Activated CD4-positive, alpha-beta T cell treated with anti-CD3 and anti-CD28 coated beads for 36 hours (primary cell): Measurements from ENCODE around the gene TPSB2. TPM values are rescaled to one million over a fixed set of nuclear protein-coding genes. Genes with fewer than 3 reads are reported as not detected.
"Not testable (repeated sequence)": the region's sequence is repeated elsewhere in the genome, so short reads cannot be mapped to it uniquely, and the experiment has no call there.

Experiments used
- ATAC-seq: fragments of 200-7000 bp; cut with Tn5 transposase; one replicate; pipeline ENCODE4 v1.10.0; 2021; ENCODE audit warnings: mild to moderate bottlenecking, moderate library complexity
- CTCF ChIA-PET: fragments of 350-600 bp; sonication (Branson Sonifier 250); formaldehyde crosslinking; loops from one replicate; lab custom pipeline; 2021; ENCODE audit warnings: antibody characterized with exemption; lab: Charles Lee
- POLR2A ChIA-PET: fragments of 350-600 bp; sonication (Branson Sonifier 250); formaldehyde crosslinking; loops from one replicate; lab custom pipeline; 2021; ENCODE audit warnings: antibody characterized with exemption, inconsistent platforms; lab: Charles Lee
- DNase-seq: peaks from one replicate; pipeline ENCODE4 v3.0.0-alpha.2; 2020
- H3K27ac Mint-ChIP-seq: one replicate; pipeline ENCODE4 v1.8.0; 2021; ENCODE audit warnings: mixed read lengths
- H3K27me3 Mint-ChIP-seq: one replicate; pipeline ENCODE4 v1.8.0; 2021; ENCODE audit warnings: mixed read lengths
- H3K36me3 Mint-ChIP-seq: one replicate; pipeline ENCODE4 v1.8.0; 2021; ENCODE audit warnings: low read depth, mixed read lengths
- H3K4me1 Mint-ChIP-seq: one replicate; pipeline ENCODE4 v1.8.0; 2021; ENCODE audit warnings: mixed read lengths
- H3K4me3 Mint-ChIP-seq: one replicate; pipeline ENCODE4 v1.8.0; 2021; ENCODE audit warnings: mild to moderate bottlenecking, moderate library complexity, mixed read lengths
- H3K9me3 Mint-ChIP-seq: one replicate; pipeline ENCODE4 v1.8.0; 2021; ENCODE audit warnings: low read depth, mixed read lengths
- intact Hi-C, 2 experiments: fragments of 100-400 bp; cut with DNase I in 1 of 2; cut with micrococcal nuclease in 1 of 2; formaldehyde crosslinking; loops; one replicate each; pipeline versions ENCODE4 v1.14.2 to v1.15.1; 2022 to 2024; cut with DNase I, micrococcal nuclease
- total RNA-seq, 2 experiments: library from RNA; stranded (reverse); gene quantifications; one replicate each; pipeline ENCODE4 v1.2.3, GENCODE V29; 2021

The TPSB2 gene
- total RNA-seq, 2 experiments from 2014 or later = not detected

GRCh38 chr16:1258906-1259759, 29.1 kb upstream of the TPSB2 start:
- Mint-ChIP-seq H3K9me3 (no peaks in the 10 kb centered on the region), H3K27ac (no peak overlapping the region), H3K27me3 (peaks cover 19% of the 10 kb centered on the region), H3K36me3 (no peaks in the 10 kb centered on the region), H3K4me1 (peaks cover 5% of the 10 kb centered on the region), H3K4me3 (no peak overlapping the region)
- peak; percentile 26 for DNase-seq
- POLR2A ChIA-PET = no interaction called here
- intact Hi-C loops = no loop called here
- ATAC-seq = no peak
- CTCF ChIA-PET = no interaction called here

GRCh38 chr16:1258225-1258600, 28.2 kb upstream of the TPSB2 start:
- Mint-ChIP-seq H3K4me3 (no peak overlapping the region), H3K27me3 (peaks cover 19% of the 10 kb centered on the region), H3K9me3 (no peaks in the 10 kb centered on the region), H3K36me3 (no peaks in the 10 kb centered on the region), H3K27ac (no peak overlapping the region), H3K4me1 (peaks cover 5% of the 10 kb centered on the region)
- DNase-seq = peak; percentile 28
- ChIA-PET CTCF (no interaction called here), POLR2A (no interaction called here)
- ATAC-seq = peak; percentile 26
- intact Hi-C loops = no loop called here

GRCh38 chr16:1257561-1258224, 27.7 kb upstream of the TPSB2 start:
- no peak overlapping the region for H3K4me3 Mint-ChIP-seq
- intact Hi-C loops = no loop called here
- no peaks in the 10 kb centered on the region for H3K9me3 Mint-ChIP-seq
- peaks cover 5% of the 10 kb centered on the region for H3K4me1 Mint-ChIP-seq
- H3K27ac Mint-ChIP-seq = no peak overlapping the region
- H3K36me3 Mint-ChIP-seq = no peaks in the 10 kb centered on the region
- ChIA-PET POLR2A (no interaction called here), CTCF (no interaction called here)
- peak; percentile 36 for DNase-seq
- no peak for ATAC-seq
- peaks cover 19% of the 10 kb centered on the region for H3K27me3 Mint-ChIP-seq

- DNase-seq (no peak), ATAC-seq (no peak)
- POLR2A ChIA-PET = no interaction called here
- no peak overlapping the region for H3K27ac Mint-ChIP-seq
- CTCF ChIA-PET = no interaction called here
- peaks cover 16% of the 10 kb centered on the region for H3K27me3 Mint-ChIP-seq
- intact Hi-C loops = no loop called here
- H3K4me3 Mint-ChIP-seq = no peak overlapping the region
- H3K4me1 Mint-ChIP-seq = peaks cover 5% of the 10 kb centered on the region
- H3K36me3 Mint-ChIP-seq = no peaks in the 10 kb centered on the region
- H3K9me3 Mint-ChIP-seq = no peaks in the 10 kb centered on the region
Observed at GRCh38 chr16:1256874-1257322, 26.9 kb upstream of the TPSB2 start.

GRCh38 chr16:1256296-1256873, 26.4 kb upstream of the TPSB2 start:
- H3K27me3 Mint-ChIP-seq = peaks cover 16% of the 10 kb centered on the region
- CTCF ChIA-PET, intact Hi-C loops, H3K4me3 Mint-ChIP-seq, POLR2A ChIA-PET, H3K4me1 Mint-ChIP-seq, H3K27ac Mint-ChIP-seq, H3K9me3 Mint-ChIP-seq, DNase-seq, ATAC-seq, H3K36me3 Mint-ChIP-seq: not testable (repeated sequence)

- ATAC-seq, H3K9me3 Mint-ChIP-seq, POLR2A ChIA-PET, intact Hi-C loops, H3K4me1 Mint-ChIP-seq, H3K36me3 Mint-ChIP-seq, CTCF ChIA-PET, DNase-seq, H3K27ac Mint-ChIP-seq, H3K4me3 Mint-ChIP-seq: not testable (repeated sequence)
- H3K27me3 Mint-ChIP-seq = peaks cover 12% of the 10 kb centered on the region
Observed at GRCh38 chr16:1255276-1256122, 25.5 kb upstream of the TPSB2 start, which contains the start of gene TPSD1. TSS of gene TPSD1 (plus strand) at chr16:1256069. CDS start at chr16:1256281, 212 bp downstream.

- POLR2A ChIA-PET, H3K27ac Mint-ChIP-seq, H3K27me3 Mint-ChIP-seq, H3K4me1 Mint-ChIP-seq, DNase-seq, H3K36me3 Mint-ChIP-seq, CTCF ChIA-PET, intact Hi-C loops, H3K9me3 Mint-ChIP-seq, H3K4me3 Mint-ChIP-seq, ATAC-seq: not testable (repeated sequence)
Observed at GRCh38 chr16:1254821-1255220, 24.8 kb upstream of the TPSB2 start.

- peak; percentile 64 for ATAC-seq
Observed at GRCh38 chr16:1253701-1254364, 23.8 kb upstream of the TPSB2 start.

GRCh38 chr16:1249031-1249755, 19.2 kb upstream of the TPSB2 start:
- ATAC-seq = peak; percentile 74
- POLR2A ChIA-PET, H3K27me3 Mint-ChIP-seq, DNase-seq, H3K4me1 Mint-ChIP-seq, intact Hi-C loops, H3K36me3 Mint-ChIP-seq, CTCF ChIA-PET, H3K9me3 Mint-ChIP-seq, H3K27ac Mint-ChIP-seq, H3K4me3 Mint-ChIP-seq: not testable (repeated sequence)

More at GRCh38 chr16:1253701-1254364, 23.8 kb upstream of the TPSB2 start:
- H3K27ac Mint-ChIP-seq, H3K27me3 Mint-ChIP-seq, POLR2A ChIA-PET, CTCF ChIA-PET, H3K4me3 Mint-ChIP-seq, H3K9me3 Mint-ChIP-seq, intact Hi-C loops, H3K36me3 Mint-ChIP-seq, DNase-seq, H3K4me1 Mint-ChIP-seq: not testable (repeated sequence)

- POLR2A ChIA-PET, H3K27me3 Mint-ChIP-seq, H3K36me3 Mint-ChIP-seq, CTCF ChIA-PET, DNase-seq, intact Hi-C loops, H3K4me3 Mint-ChIP-seq, H3K27ac Mint-ChIP-seq, H3K4me1 Mint-ChIP-seq, ATAC-seq, H3K9me3 Mint-ChIP-seq: not testable (repeated sequence)
Observed at GRCh38 chr16:1247903-1248537, 18.0 kb upstream of the TPSB2 start.
